Esophagus (tissue), 2 donors: ENCODE data around the gene STH. TPM values are rescaled to one million over a fixed set of nuclear protein-coding genes. Genes with fewer than 3 reads are reported as not detected.

Experiments
- H3K27ac ChIP-seq, 2 donors: one replicate each; pipeline ENCODE4 v1.5.1; 2013; ENCODE audit warnings: low read depth in 2 of 2, mild to moderate bottlenecking in 2 of 2, inconsistent platforms in 1 of 2, low read length in 1 of 2, moderate library complexity in 1 of 2
- H3K27me3 ChIP-seq, 2 donors: one replicate each; pipeline ENCODE4 v1.6.1; 2013; ENCODE audit warnings: low read length in 2 of 2, control low read depth in 1 of 2, mild to moderate bottlenecking in 1 of 2; ENCODE audit not compliant: insufficient read depth in 2 of 2, control insufficient read depth in 1 of 2
- H3K36me3 ChIP-seq, 2 donors: one replicate each; pipeline ENCODE4 v1.6.1; 2013; ENCODE audit warnings: low read length in 1 of 2; ENCODE audit not compliant: control insufficient read depth in 2 of 2, insufficient read depth in 2 of 2
- H3K4me1 ChIP-seq, 2 donors: one replicate each; pipeline ENCODE4 v1.6.1; 2013; ENCODE audit warnings: low read length in 1 of 2; ENCODE audit not compliant: control insufficient read depth in 2 of 2, insufficient read depth in 2 of 2
- H3K4me3 ChIP-seq, 2 donors: one replicate each; pipeline ENCODE4 v1.5.1; 2013; ENCODE audit warnings: low read length in 2 of 2, mild to moderate bottlenecking in 2 of 2, low read depth in 1 of 2, moderate library complexity in 1 of 2
- H3K9me3 ChIP-seq, 2 donors: one replicate each; pipeline ENCODE4 v1.6.1; 2013; ENCODE audit warnings: mild to moderate bottlenecking in 2 of 2, low read depth in 1 of 2, low read length in 1 of 2, moderate library complexity in 1 of 2; ENCODE audit not compliant: control insufficient read depth in 2 of 2, insufficient read depth in 1 of 2
- WGBS, 2 donors: extraction: QIAGEN DNeasy Blood & Tissue Kit; methylation state at CpG; one replicate each; pipeline ENCODE4 v1.1.7; 2013; 5-methylcytosine and 5-hydroxymethylcytosine counted together
- polyA plus RNA-seq, 2 donors: library from polyadenylated mRNA; stranded (reverse); fragments of 200-250 nt; gene quantifications; one replicate each; pipeline ENCODE4 v1.2.3, GENCODE V29; 2013
- donor health status: healthy with polysubstance abuse.
- donor health status: Bipolar disorder and iron deficiency.

Gene STH
- polyA plus RNA-seq, 2 donors = not detected

GRCh38 chr17:45991341-45991740, 7.7 kb upstream of the STH start:
- Histone ChIP-seq H3K27me3 (no peaks in the 10 kb centered on the region), H3K4me3 (no peak overlapping the region), H3K9me3 (no peaks in the 10 kb centered on the region), H3K27ac (no peak overlapping the region), H3K36me3 (no peaks in the 10 kb centered on the region), H3K4me1 (peaks cover 0 to 2% of the 10 kb centered on the region in 2 donors)
- WGBS, 2 donors = 80 to 85% methylated on average over 10 of the region's 10 CpGs

- Histone ChIP-seq H3K4me3 (no peak overlapping the region), H3K9me3 (no peaks in the 10 kb centered on the region), H3K27ac (no peak overlapping the region), H3K27me3 (no peaks in the 10 kb centered on the region), H3K36me3 (no peaks in the 10 kb centered on the region), H3K4me1 (peaks cover 0 to 2% of the 10 kb centered on the region in 2 donors)
- 62 to 63% methylated on average over 6 of the region's 6 CpGs for WGBS, 2 donors
Measured at GRCh38 chr17:45992175-45992574, 6.9 kb upstream of the STH start.

GRCh38 chr17:45992904-45993303, 6.1 kb upstream of the STH start:
- no peak overlapping the region for H3K4me3 ChIP-seq

GRCh38 chr17:45993962-45994627, 5.0 kb upstream of the STH start:
- H3K27me3 ChIP-seq = no peaks in the 10 kb centered on the region
- peaks cover 0 to 2% of the 10 kb centered on the region in 2 donors for H3K4me1 ChIP-seq
- H3K27ac ChIP-seq = no peak overlapping the region
- H3K36me3 ChIP-seq = no peaks in the 10 kb centered on the region
- 86 to 88% methylated on average over 16 of the region's 16 CpGs for WGBS, 2 donors
- H3K4me3 ChIP-seq = no peak overlapping the region
- H3K9me3 ChIP-seq = no peaks in the 10 kb centered on the region

More at GRCh38 chr17:45992904-45993303, 6.1 kb upstream of the STH start:
- peaks cover 0 to 2% of the 10 kb centered on the region in 2 donors for H3K4me1 ChIP-seq
- H3K36me3 ChIP-seq = no peaks in the 10 kb centered on the region
- WGBS, 2 donors = 81 to 83% methylated on average over 10 of the region's 10 CpGs
- H3K27ac ChIP-seq = no peak overlapping the region
- H3K9me3 ChIP-seq = no peaks in the 10 kb centered on the region
- H3K27me3 ChIP-seq = no peaks in the 10 kb centered on the region

GRCh38 chr17:45994987-45995386, 4.1 kb upstream of the STH start:
- H3K27ac ChIP-seq = no peak overlapping the region
- no peaks in the 10 kb centered on the region for H3K36me3 ChIP-seq
- H3K27me3 ChIP-seq = no peaks in the 10 kb centered on the region
- no peaks in the 10 kb centered on the region for H3K9me3 ChIP-seq
- no peak overlapping the region for H3K4me3 ChIP-seq
- peaks cover 0 to 2% of the 10 kb centered on the region in 2 donors for H3K4me1 ChIP-seq
- 89 to 92% methylated on average over 8 of the region's 8 CpGs for WGBS, 2 donors

- Histone ChIP-seq H3K9me3 (no peaks in the 10 kb centered on the region), H3K4me3 (no peak overlapping the region), H3K27me3 (no peaks in the 10 kb centered on the region), H3K4me1 (peaks cover 0 to 2% of the 10 kb centered on the region in 2 donors), H3K27ac (no peak overlapping the region), H3K36me3 (no peaks in the 10 kb centered on the region)
- WGBS, 2 donors = 83 to 86% methylated on average over 14 of the region's 14 CpGs
Measured at GRCh38 chr17:45995627-45996270, 3.3 kb upstream of the STH start.

- H3K9me3 ChIP-seq = no peaks in the 10 kb centered on the region
- WGBS, 2 donors = 81% methylated on average over 31 of the region's 31 CpGs
- H3K27me3 ChIP-seq = no peaks in the 10 kb centered on the region
- no peak overlapping the region for H3K4me3 ChIP-seq
- no peak overlapping the region for H3K27ac ChIP-seq
- no peaks in the 10 kb centered on the region for H3K36me3 ChIP-seq
- peaks cover 0 to 2% of the 10 kb centered on the region in 2 donors for H3K4me1 ChIP-seq
Measured at GRCh38 chr17:45996282-45996937, 2.6 kb upstream of the STH start.

GRCh38 chr17:45997166-45997565, 1.9 kb upstream of the STH start:
- Histone ChIP-seq H3K4me3 (no peak overlapping the region), H3K4me1 (peaks cover 0 to 2% of the 10 kb centered on the region in 2 donors), H3K36me3 (no peaks in the 10 kb centered on the region), H3K9me3 (no peaks in the 10 kb centered on the region), H3K27ac (no peak overlapping the region), H3K27me3 (no peaks in the 10 kb centered on the region)
- 84 to 89% methylated on average over 13 of the region's 13 CpGs for WGBS, 2 donors

GRCh38 chr17:45997624-45998023, 1.4 kb upstream of the STH start:
- 85% methylated on average over 9 of the region's 9 CpGs for WGBS, 2 donors
- Histone ChIP-seq H3K36me3 (no peaks in the 10 kb centered on the region), H3K27me3 (no peaks in the 10 kb centered on the region), H3K4me1 (no peaks in the 10 kb centered on the region), H3K4me3 (no peak overlapping the region), H3K9me3 (no peaks in the 10 kb centered on the region), H3K27ac (no peak overlapping the region)
